ENCODE data around the gene LPCAT3. TPM values are rescaled to one million over a fixed set of nuclear protein-coding genes. Genes with fewer than 3 reads are reported as not detected.

Gene LPCAT3
- total and polyA plus RNA-seq, 11 donors: 19.9 to 66.3 (median 43.4) TPM

- peaks cover 0 to 13% (median 0%) of the 10 kb centered on the region in 12 donors for H3K4me1 ChIP-seq
Observed at GRCh38 chr12:7047306-7047705, 29.0 kb upstream of the LPCAT3 start.

GRCh38 chr12:7046383-7047105 lies 28.3 kb upstream of the LPCAT3 start:
- no peak overlapping the region for H3K4me3 ChIP-seq
- intact Hi-C loops (cut with DNase I): no loop called here
- DNase-seq (no peak), ATAC-seq (no peak)
- no peak overlapping the region for H3K27ac ChIP-seq
- no peak for TF ChIP-seq POLR2A (IDR thresholded peaks at IDR 0.05)
- peaks cover 0 to 13% (median 0%) of the 10 kb centered on the region in 12 donors for H3K4me1 ChIP-seq
- 84 to 86% (median 85%) methylated on average over 5 of the region's 5 CpGs for WGBS, 4 donors
- H3K36me3 ChIP-seq: no peaks in the 10 kb centered on the region
- H3K9me3 ChIP-seq: no peaks in the 10 kb centered on the region
- no peaks in the 10 kb centered on the region for H3K27me3 ChIP-seq

More at GRCh38 chr12:7047306-7047705, 29.0 kb upstream of the LPCAT3 start:
- intact Hi-C loops (cut with DNase I): no loop called here
- no peak for ATAC-seq
- no peak for DNase-seq
- H3K36me3 ChIP-seq: no peaks in the 10 kb centered on the region
- H3K27me3 ChIP-seq: no peaks in the 10 kb centered on the region
- no peak overlapping the region for H3K4me3 ChIP-seq
- H3K9me3 ChIP-seq: no peaks in the 10 kb centered on the region
- no peak for TF ChIP-seq CTCF (IDR thresholded peaks at IDR 0.05)
- 44 to 63% (median 48%) methylated on average over 5 of the region's 5 CpGs for WGBS, 4 donors
- H3K27ac ChIP-seq: no peak overlapping the region

GRCh38 chr12:7045913-7046312 lies 27.6 kb upstream of the LPCAT3 start:
- DNase-seq (no peak), ATAC-seq (no peak)
- intact Hi-C loops (cut with DNase I): no loop called here
- H3K4me3 ChIP-seq: no peak overlapping the region
- H3K36me3 ChIP-seq: no peaks in the 10 kb centered on the region
- H3K9me3 ChIP-seq: no peaks in the 10 kb centered on the region
- H3K27me3 ChIP-seq: no peaks in the 10 kb centered on the region
- TF ChIP-seq CTCF (IDR thresholded peaks at IDR 0.05) (no peak), POLR2A (IDR thresholded peaks at IDR 0.05) (no peak)
- peaks cover 0 to 13% (median 0%) of the 10 kb centered on the region in 12 donors for H3K4me1 ChIP-seq
- 91 to 96% (median 94%) methylated on average over 9 of the region's 9 CpGs for WGBS, 4 donors
- no peak overlapping the region for H3K27ac ChIP-seq

GRCh38 chr12:7042842-7043241 lies 24.6 kb upstream of the LPCAT3 start:
- H3K4me1 ChIP-seq: peaks cover 0 to 13% (median 0%) of the 10 kb centered on the region in 12 donors
- no peak for DNase-seq
- TF ChIP-seq CTCF (IDR thresholded peaks at IDR 0.05) (peak; percentile 14 to 54 (median 40)), POLR2A (IDR thresholded peaks at IDR 0.05) (no peak)
- H3K27ac ChIP-seq: no peak overlapping the region
- no peaks in the 10 kb centered on the region for H3K36me3 ChIP-seq
- no peak overlapping the region for H3K4me3 ChIP-seq
- WGBS, 4 donors: 41 to 47% (median 45%) methylated on average over 6 of the region's 6 CpGs
- H3K27me3 ChIP-seq: no peaks in the 10 kb centered on the region
- intact Hi-C loops (cut with DNase I): loop anchor here in 1 of 10 donors (1.0 kb wide), 1 partner anchor 99 kb away; the partner anchor contains the start of gene C12orf57
- no peaks in the 10 kb centered on the region for H3K9me3 ChIP-seq
- peak in 3 of 4 donors; percentile 42 to 78 (median 53) for ATAC-seq
